ENCODE results near the gene AKNA.

The AKNA gene

GRCh38 chr9:114397848-114398605 is 10.2 kb upstream of the AKNA start:
- peak; percentile 83 for DNase-seq (ENCODE audit: low read depth, low spot score)
- peak overlapping the region; percentile 88 for H3K4me3 ChIP-seq (ENCODE audit: low read length)

GRCh38 chr9:114397219-114397847 is 9.6 kb upstream of the AKNA start:
- peak overlapping the region; percentile 88 for H3K4me3 ChIP-seq (ENCODE audit: low read length)
- DNase-seq (ENCODE audit: low read depth, low spot score), result no peak

- no peak overlapping the region for H3K4me3 ChIP-seq (ENCODE audit: low read length)
- no peak for DNase-seq (ENCODE audit: low read depth, low spot score)
Measured at GRCh38 chr9:114396558-114397218, 8.9 kb upstream of the AKNA start.

- DNase-seq (ENCODE audit: low read depth, low spot score), result no peak
Measured at GRCh38 chr9:114395768-114396167, 8.0 kb upstream of the AKNA start.

GRCh38 chr9:114395334-114395617 is 7.5 kb upstream of the AKNA start:
- DNase-seq (ENCODE audit: low read depth, low spot score), result no peak
- H3K4me3 ChIP-seq (ENCODE audit: low read length), result no peak overlapping the region

More at GRCh38 chr9:114395768-114396167, 8.0 kb upstream of the AKNA start:
- H3K4me3 ChIP-seq (ENCODE audit: low read length), result no peak overlapping the region

GRCh38 chr9:114394523-114395333 is 6.9 kb upstream of the AKNA start:
- no peak for DNase-seq (ENCODE audit: low read depth, low spot score)
- H3K4me3 ChIP-seq (ENCODE audit: low read length), result no peak overlapping the region

- no peak for DNase-seq (ENCODE audit: low read depth, low spot score)
- no peak overlapping the region for H3K4me3 ChIP-seq (ENCODE audit: low read length)
Measured at GRCh38 chr9:114392749-114393112, 4.9 kb upstream of the AKNA start.

- DNase-seq (ENCODE audit: low read depth, low spot score), result no peak
- H3K4me3 ChIP-seq (ENCODE audit: low read length), result no peak overlapping the region
Measured at GRCh38 chr9:114390952-114391351, 3.2 kb upstream of the AKNA start.

- H3K4me3 ChIP-seq (ENCODE audit: low read length), result no peak overlapping the region
- DNase-seq (ENCODE audit: low read depth, low spot score), result no peak
Measured at GRCh38 chr9:114389612-114390368, 2.0 kb upstream of the AKNA start.

GRCh38 chr9:114388764-114389375 is 1.1 kb upstream of the AKNA start:
- H3K4me3 ChIP-seq (ENCODE audit: low read length), result peak overlapping the region; percentile 76
- DNase-seq (ENCODE audit: low read depth, low spot score), result no peak

- no peak for DNase-seq (ENCODE audit: low read depth, low spot score)
- H3K4me3 ChIP-seq (ENCODE audit: low read length), result peak overlapping the region; percentile 76
Measured at GRCh38 chr9:114388357-114388682, 538 bp upstream of the AKNA start.

GRCh38 chr9:114386886-114387679 is 699 bp downstream of the AKNA start:
- DNase-seq (ENCODE audit: low read depth, low spot score), result no peak

GRCh38 chr9:114386361-114386885 is 1.4 kb downstream of the AKNA start:
- no peak for DNase-seq (ENCODE audit: low read depth, low spot score)
- H3K4me3 ChIP-seq (ENCODE audit: low read length), result peak overlapping the region; percentile 76

More at GRCh38 chr9:114386886-114387679, 699 bp downstream of the AKNA start:
- H3K4me3 ChIP-seq (ENCODE audit: low read length), result peak overlapping the region; percentile 76

GRCh38 chr9:114385397-114386181 is 2.2 kb downstream of the AKNA start:
- peak overlapping the region; percentile 76 for H3K4me3 ChIP-seq (ENCODE audit: low read length)
- DNase-seq (ENCODE audit: low read depth, low spot score), result peak; percentile 99

GRCh38 chr9:114384836-114385396 is 2.9 kb downstream of the AKNA start:
- peak overlapping the region; percentile 76 for H3K4me3 ChIP-seq (ENCODE audit: low read length)

GRCh38 chr9:114384341-114384740 is 3.4 kb downstream of the AKNA start:
- H3K4me3 ChIP-seq (ENCODE audit: low read length), result peak overlapping the region; percentile 76
- no peak for DNase-seq (ENCODE audit: low read depth, low spot score)

More at GRCh38 chr9:114384836-114385396, 2.9 kb downstream of the AKNA start:
- DNase-seq (ENCODE audit: low read depth, low spot score), result no peak

Measured in Jurkat, Clone E6-1 (cell line).